NCI-H128 (cell line): ENCODE measurements around the gene TNKS2.
"Not testable (repeated sequence)": the region's sequence is repeated elsewhere in the genome, so short reads cannot be mapped to it uniquely, and the experiment has no call there.

Experiments used
- DNase-seq: peaks from one replicate; lab custom pipeline; 2025; ENCODE audit not compliant: unreplicated experiment; lab: John Stamatoyannopoulos, UW

TNKS2 gene

GRCh38 chr10:91796331-91797047 is 1.7 kb upstream of the TNKS2 start:
- no peak for DNase-seq

DNA sequence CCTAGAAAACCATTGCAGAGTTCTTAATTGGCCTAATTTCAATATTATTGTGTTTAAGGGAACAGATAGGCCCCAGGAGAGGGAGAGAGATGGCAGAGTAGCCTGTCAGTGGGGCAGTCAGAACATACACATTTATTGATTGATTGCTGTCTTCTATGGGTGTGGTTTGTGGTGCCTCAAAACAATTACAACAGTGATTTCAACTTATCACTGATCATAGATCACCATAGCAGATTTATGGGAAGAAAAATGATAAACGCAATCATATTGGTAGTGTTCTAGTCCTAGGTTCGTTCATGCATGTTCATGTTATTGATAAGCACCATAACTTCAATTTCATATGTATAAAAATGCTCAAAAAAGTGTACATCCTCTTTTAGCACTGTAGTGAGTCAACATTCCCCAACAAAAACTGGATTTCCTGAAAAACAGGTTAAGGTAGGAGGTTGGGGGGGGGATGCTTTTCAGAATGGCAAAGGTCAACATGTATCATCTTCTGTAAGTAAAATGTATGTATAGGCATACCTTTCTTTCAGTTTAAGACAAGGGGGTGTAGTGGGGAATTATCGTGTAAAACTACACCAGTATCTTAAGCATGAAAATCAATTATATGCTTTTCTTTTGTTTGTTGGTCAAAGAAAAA is 1.1 kb upstream of the TNKS2 start:
- no peak for DNase-seq

DNA sequence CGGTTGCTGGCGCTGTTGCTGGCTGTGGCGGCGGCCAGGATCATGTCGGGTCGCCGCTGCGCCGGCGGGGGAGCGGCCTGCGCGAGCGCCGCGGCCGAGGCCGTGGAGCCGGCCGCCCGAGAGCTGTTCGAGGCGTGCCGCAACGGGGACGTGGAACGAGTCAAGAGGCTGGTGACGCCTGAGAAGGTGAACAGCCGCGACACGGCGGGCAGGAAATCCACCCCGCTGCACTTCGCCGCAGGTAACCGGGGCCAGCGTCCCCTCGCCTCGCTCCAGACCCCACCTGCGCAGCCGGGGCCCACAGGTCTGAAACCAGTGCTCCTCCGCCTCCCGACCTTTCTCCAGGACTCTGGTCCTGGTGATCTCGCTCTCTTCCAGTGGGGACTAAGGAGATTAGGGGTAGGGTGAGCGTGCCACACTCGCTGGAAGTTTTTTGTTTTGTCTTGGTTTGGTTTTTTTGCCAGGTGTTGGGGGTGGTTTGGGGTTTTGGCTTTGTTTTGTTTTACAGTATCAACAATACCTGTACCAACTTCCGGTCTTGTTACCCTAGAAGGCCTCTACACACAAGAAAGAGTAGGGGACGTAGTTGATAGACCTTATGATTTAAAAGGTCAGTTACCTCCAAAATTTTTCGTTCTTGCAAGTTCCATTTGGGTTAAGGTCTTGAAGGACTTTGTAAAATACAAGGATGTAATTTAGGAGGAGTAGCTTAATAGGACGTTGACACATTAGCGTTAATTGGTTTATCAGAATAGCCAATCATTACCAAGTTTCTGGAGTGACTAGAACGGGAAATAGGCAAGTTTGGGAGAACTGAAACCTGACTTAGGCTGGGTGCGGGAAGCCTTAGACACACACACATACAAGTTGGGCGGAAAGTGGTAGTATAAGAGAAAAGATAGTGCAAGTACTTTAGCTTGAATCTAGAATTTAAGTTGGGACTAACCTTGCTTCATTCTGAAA is 704 bp downstream of the TNKS2 start:
- DNase-seq, result no peak

DNA sequence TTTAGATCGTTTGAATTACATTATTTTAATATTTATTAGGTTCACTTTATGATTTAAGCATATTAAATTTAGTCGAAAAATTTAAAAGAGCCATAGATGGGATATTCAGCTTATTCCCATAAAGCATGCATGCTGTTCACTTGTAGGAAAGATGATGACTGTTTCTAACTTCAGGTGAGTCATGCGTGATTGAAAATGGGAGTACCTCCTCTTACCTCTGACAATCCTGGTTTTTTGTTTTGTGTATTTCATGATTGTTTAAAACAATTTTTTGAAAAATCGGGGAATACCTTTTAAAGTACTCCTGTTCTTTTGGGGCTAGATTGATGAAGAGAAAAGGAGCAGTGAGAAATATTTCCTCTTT is 1.4 kb downstream of the TNKS2 start:
- no peak for DNase-seq

- no peak for DNase-seq
These were observed 2.0 kb downstream of the TNKS2 start for GRCh38 chr10:91800182-91800581.

GRCh38 chr10:91800756-91801155 is 2.5 kb downstream of the TNKS2 start:
- DNase-seq, result no peak

DNA sequence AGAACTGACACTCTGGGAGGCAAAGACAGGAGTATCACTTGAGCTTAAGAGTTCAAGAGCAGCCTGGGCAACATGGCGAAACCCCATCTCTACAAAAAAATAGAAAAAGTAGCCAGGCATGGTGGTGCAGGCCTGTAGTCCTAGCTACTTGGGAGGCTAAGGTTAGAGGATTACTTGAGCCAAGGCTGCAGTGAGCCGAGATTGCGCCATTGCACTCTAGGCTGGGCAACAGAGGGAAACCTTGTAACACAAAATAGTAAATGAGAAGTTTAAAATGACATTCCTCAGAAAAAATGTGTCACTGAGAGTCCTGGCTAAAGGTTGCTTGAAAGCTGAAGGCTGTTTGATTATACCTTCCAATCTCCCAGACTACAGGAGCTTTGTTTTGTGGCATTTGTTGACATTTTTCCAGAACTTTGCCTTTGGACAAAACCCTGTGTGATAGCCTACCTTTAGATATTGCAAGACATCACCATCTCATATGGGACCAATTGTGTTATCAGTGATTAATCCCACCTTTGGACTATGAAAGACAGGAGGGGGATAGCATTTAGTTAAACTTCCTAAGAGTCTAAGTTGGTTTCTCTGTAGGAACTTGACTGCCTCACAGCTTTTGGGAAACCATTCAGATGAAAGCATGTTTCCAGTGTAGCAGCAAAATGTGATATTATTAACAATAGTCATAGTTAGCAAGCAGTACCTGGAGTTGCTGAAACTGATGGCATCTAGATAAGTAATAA is 5.3 kb downstream of the TNKS2 start:
- DNase-seq, result no peak

DNA sequence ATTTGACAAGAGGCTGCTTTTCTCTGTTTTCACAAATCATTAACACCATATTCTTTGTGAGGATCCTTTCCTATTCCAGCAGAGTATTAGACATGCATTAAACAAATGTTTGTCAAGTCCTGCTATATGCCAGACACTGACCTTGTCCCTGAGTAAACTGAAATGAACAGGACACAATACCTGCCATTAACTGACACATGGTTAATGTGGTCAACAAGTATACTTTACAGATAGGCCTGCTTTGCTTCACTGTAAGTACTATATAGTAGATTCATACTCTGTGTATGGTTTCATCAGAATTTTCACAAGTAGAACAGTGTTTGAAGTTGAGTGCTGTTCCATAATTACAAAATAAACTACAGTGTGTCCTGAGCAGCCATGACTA is 5.9 kb downstream of the TNKS2 start:
- DNase-seq, result no peak

DNA sequence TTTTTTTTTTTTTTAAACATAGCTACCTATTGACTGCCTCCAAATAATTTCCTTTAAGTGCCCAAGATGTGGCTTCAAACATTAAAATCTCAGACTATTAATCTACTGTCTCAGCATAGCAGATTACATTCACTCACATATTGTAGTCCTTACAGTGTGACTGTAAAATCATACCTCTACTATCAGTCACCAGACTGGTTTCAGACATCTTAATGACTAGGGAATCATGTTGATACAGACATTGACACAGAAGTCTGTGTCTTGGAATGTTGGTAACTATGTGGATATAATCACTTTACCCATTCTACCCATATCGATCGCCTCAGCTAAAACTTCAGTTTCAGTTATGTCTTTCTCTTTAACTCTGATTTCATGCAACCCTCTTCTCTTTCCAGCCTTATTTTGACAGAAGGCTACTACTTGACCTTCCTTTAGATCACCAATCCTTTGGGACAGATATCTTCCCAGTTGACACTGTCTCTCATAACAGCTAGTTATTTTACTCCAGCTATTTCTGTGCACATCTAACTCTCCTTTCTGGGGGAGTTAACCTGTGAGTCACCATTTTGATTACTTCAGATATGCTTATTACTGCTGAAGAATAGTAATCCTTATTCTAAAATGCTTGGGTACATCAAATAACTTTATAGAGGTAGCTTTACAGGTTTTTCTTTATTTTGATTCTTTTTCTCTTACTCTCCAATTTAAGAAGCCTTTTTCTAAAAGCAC is 7.0 kb downstream of the TNKS2 start:
- no peak for DNase-seq

- DNase-seq, result not testable (repeated sequence)
These were observed 9.0 kb downstream of the TNKS2 start for GRCh38 chr10:91807264-91807663.

GRCh38 chr10:91813251-91813650 is 15.0 kb downstream of the TNKS2 start:
- no peak for DNase-seq

DNA sequence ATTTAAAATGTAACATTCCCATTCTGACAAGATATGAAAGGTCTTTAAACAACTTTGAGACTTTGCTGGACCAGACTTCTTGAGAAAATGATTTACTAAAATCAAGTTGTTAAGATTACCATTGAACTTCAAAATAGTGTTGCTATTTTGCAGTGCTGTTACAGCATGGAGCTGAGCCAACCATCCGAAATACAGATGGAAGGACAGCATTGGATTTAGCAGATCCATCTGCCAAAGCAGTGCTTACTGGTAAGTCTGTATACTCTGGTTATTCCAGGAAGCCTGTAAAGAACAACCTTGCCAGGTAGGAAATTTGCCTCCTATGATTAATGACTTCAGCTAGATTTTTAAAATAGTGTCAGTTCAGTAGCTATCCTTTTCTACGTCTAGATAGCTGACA is 18.8 kb downstream of the TNKS2 start:
- no peak for DNase-seq

DNA sequence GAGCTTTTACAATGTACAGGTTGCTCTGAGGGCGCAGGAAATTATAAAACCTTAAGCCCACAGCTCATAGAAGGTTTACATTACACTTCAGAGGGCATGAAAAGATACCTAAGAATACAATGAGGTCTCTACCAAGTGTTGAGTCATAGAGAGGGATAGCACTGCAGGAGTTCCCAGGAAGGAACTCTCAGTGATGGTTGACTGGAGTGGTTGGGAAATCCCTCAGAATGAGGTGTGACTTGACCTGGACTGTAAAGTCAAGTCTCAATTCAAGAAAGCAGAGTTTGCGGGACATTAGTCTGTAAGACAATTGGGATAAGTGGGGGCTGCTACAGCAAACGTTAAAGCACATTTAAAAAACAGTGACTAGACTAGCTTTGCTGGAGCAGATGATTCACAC is 21.9 kb downstream of the TNKS2 start:
- no peak for DNase-seq

GRCh38 chr10:91824076-91824475 is 25.9 kb downstream of the TNKS2 start:
- DNase-seq, result no peak

GRCh38 chr10:91829268-91829667 is 31.0 kb downstream of the TNKS2 start:
- no peak for DNase-seq

- no peak for DNase-seq
These were observed 40.0 kb downstream of the TNKS2 start for GRCh38 chr10:91838199-91838598.

- no peak for DNase-seq
These were observed 44.9 kb downstream of the TNKS2 start for GRCh38 chr10:91843083-91843482.

GRCh38 chr10:91856637-91857036 is 58.4 kb downstream of the TNKS2 start:
- DNase-seq, result no peak

- no peak for DNase-seq
These were observed 62.7 kb downstream of the TNKS2 start for GRCh38 chr10:91860885-91861284.

DNA sequence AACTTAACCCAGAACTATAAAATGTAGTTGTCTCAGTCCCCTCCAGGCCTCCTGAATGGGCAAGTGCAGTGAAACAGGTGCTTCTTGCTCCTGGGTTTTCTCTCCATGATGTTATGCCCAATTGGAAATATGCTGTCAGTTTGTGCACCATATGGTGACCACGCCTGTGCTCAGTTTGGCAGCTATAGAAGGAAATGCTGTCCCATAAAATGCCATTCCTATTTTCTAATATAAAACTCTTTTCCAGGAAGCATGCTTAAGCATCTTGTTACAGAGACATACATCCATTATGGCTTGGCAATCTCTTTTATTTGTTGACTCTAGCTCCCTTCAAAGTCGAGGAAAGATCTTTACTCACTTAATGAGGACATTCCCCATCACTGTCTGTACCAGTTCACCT is 65.9 kb downstream of the TNKS2 start:
- DNase-seq, result no peak

GRCh38 chr10:91864744-91865143 is 66.5 kb downstream of the TNKS2 start:
- no peak for DNase-seq
